Fibroblast of pulmonary artery (primary cell): ENCODE measurements around the gene RAP1B.
A peak's percentile ranks its signal among the peaks of the same experiment; 100 is the strongest.
"Not testable (repeated sequence)": the region's sequence is repeated elsewhere in the genome, so short reads cannot be mapped to it uniquely, and the experiment has no call there.

Experiments used
- DNase-seq: peaks from one replicate; pipeline ENCODE4 v3.0.0-alpha.2; 2010; ENCODE audit warnings: low read depth
- H3K4me3 ChIP-seq: replicated peaks from 2 replicates; pipeline ENCODE4 v1.5.1; 2011; ENCODE audit warnings: low read depth, mild to moderate bottlenecking, control low read depth, low read length, moderate library complexity
- TF ChIP-seq, protein P1 (sequence below): IDR thresholded peaks from 2 replicates; pipeline ENCODE4 v1.5.1; 2011; ENCODE audit warnings: mild to moderate bottlenecking, control low read depth, low read length, inconsistent platforms; ENCODE audit errors: missing control alignments

RAP1B gene

GRCh38 chr12:68630598-68630997, 19.9 kb downstream of the RAP1B start:
- no peak for DNase-seq
- TF ChIP-seq, protein P1, sequence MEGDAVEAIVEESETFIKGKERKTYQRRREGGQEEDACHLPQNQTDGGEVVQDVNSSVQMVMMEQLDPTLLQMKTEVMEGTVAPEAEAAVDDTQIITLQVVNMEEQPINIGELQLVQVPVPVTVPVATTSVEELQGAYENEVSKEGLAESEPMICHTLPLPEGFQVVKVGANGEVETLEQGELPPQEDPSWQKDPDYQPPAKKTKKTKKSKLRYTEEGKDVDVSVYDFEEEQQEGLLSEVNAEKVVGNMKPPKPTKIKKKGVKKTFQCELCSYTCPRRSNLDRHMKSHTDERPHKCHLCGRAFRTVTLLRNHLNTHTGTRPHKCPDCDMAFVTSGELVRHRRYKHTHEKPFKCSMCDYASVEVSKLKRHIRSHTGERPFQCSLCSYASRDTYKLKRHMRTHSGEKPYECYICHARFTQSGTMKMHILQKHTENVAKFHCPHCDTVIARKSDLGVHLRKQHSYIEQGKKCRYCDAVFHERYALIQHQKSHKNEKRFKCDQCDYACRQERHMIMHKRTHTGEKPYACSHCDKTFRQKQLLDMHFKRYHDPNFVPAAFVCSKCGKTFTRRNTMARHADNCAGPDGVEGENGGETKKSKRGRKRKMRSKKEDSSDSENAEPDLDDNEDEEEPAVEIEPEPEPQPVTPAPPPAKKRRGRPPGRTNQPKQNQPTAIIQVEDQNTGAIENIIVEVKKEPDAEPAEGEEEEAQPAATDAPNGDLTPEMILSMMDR = no peak
- H3K4me3 ChIP-seq = no peak overlapping the region

DNA sequence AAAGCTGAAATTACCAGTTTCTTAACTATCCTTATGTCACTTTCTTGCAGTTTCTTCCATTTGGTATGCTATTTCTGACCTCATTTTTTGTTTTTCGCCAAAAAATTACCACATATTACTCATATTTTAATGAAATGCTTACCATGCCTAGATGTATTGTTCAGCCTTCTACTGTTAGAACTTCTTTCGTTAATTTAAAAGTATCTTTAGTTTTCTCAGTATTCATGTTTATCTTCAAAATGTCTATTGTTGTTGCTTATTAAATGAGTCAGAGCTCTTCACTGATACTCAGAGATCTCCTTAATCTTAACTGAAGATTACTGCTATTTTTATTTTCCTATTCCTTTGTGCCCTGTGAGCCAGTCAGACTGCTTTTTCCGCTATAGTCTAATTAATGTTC, 20.5 kb downstream of the RAP1B start:
- TF ChIP-seq, protein P1 = no peak
- no peak for DNase-seq
- H3K4me3 ChIP-seq = no peak overlapping the region

- TF ChIP-seq, protein P1 = no peak
- H3K4me3 ChIP-seq = no peak overlapping the region
- no peak for DNase-seq
Observed at GRCh38 chr12:68632486-68632885, 21.8 kb downstream of the RAP1B start.

DNA sequence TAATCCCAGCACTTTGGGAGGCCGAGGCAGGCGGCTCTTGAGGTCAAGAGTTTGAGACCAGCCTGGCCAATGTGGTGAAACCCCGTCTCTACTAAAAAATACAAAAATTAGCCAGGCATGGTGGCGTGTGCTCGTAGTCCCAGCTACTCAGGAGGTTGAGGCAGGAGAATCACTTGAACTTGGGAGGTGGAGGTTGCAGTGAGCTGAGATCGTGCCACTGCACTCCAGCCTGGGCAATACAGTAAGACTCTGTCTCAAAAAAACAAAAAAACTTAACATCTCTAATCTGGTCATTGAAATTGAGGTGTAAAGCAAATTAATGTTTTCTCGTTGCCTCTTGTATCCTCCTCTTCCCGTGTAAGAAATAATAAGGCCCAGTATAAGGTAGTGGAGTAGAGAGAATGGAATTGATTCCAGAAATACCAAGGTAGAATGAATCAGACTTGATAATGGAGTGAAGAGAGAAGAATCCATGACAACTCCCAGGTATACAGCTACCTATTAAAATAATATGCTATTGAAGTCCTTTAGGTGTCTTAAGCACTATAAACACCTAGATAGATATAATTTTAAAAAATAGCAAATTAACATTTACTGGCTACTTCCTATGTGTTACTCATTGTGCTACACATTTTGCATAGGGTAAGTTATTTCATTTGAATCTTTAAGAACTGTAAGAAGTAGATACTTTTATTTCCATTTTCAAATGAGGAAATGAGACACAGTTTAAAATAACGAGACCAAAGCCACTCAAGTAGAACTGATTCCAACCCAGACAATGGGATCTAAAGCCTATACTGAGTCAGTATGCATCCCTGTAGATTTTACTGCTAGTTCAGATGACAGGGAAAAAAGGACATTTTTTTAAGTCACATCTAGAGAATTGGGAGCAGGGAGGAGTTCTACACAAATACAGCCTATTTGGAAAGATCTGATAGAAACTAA, 23.2 kb downstream of the RAP1B start:
- DNase-seq = no peak
- TF ChIP-seq, protein P1 = no peak
- no peak overlapping the region for H3K4me3 ChIP-seq

GRCh38 chr12:68636268-68636667, 25.6 kb downstream of the RAP1B start:
- no peak overlapping the region for H3K4me3 ChIP-seq
- peak; percentile 85 for DNase-seq
- TF ChIP-seq, protein P1 = no peak

DNA sequence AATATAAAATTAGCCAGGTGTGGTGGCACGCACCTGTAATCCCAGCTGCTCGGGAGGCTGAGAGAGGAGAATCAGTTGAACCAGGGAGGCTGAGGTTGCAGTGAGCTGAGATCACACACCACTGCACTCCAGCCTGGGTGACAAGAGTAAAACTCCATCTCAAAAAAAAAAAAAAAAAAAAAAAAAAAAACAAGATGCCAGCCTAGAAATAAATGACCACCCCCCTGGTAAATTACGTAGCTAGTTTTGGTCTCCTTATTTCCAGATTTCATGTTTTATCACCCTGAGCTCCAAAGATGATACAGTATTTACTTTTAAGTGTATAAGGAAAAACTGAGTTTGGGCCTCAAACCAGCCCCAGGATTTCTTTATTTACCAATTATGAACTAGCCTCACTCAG, 26.7 kb downstream of the RAP1B start:
- not testable (repeated sequence) for DNase-seq, H3K4me3 ChIP-seq

DNA sequence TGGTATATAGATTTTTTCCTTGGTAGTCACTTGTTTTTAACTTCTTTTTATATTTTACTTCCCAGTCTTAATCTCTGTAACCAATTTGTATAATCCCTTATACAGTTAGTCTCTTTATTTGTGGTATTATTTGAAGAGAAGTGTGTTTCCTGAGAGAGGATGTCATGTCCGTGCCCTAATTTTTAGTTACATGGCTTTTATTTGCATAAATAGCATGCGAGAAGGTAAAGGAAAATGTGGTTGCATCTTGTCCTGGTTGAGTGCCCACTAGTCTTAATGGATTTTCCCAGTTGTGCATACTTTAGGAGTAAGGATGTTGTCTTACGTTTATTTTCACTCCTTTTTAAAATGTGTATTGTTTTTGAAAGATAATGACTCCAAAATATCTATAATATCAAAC, 27.5 kb downstream of the RAP1B start:
- TF ChIP-seq, protein P1 = no peak
- no peak overlapping the region for H3K4me3 ChIP-seq
- DNase-seq = no peak
